ENCODE data around the gene ZAR1.

The ZAR1 gene

GRCh38 chr4:48538358-48538757 lies 48.3 kb downstream of the ZAR1 start:
- Histone ChIP-seq H3K9ac (ENCODE audit: low read depth, low read length, poor library complexity) (no peak overlapping the region), H3K4me3 (ENCODE audit: low read length in 2 of 2) (no peak overlapping the region)

GRCh38 chr4:48539597-48539996 lies 49.5 kb downstream of the ZAR1 start:
- H4K91ac ChIP-seq (ENCODE audit: low read depth, low read length, poor library complexity): no peak overlapping the region

More at GRCh38 chr4:48538358-48538757, 48.3 kb downstream of the ZAR1 start:
- Histone ChIP-seq H3K18ac (ENCODE audit: low read length) (no peak overlapping the region), H3K27ac (replicated peaks; ENCODE audit: low read length) (no peak overlapping the region), H3K4ac (ENCODE audit: low read length) (no peak overlapping the region), H3K14ac (ENCODE audit: low read length) (no peak overlapping the region), H2AK5ac (ENCODE audit: low read depth, low read length) (no peak overlapping the region), H3K23ac (ENCODE audit: low read depth, low read length, poor library complexity) (no peak overlapping the region), H2BK15ac (ENCODE audit: low read length) (no peak overlapping the region), H2BK120ac (ENCODE audit: low read depth, low read length) (no peak overlapping the region), H2BK5ac (ENCODE audit: low read length) (no peak overlapping the region), H2BK12ac (ENCODE audit: low read length) (no peak overlapping the region), H4K91ac (ENCODE audit: low read depth, low read length, poor library complexity) (no peak overlapping the region), H3K79me1 (ENCODE audit: low read depth, low read length) (no peaks in the 10 kb centered on the region), H3K36me3 (replicated peaks in 1 of 2; ENCODE audit: control insufficient read depth in 2 of 2, insufficient read depth in 2 of 2, low read length in 2 of 2) (peaks cover 17 to 92% of the 10 kb centered on the region in 2 donors), H3K9me3 (replicated peaks in 1 of 2; ENCODE audit: control insufficient read depth in 2 of 2, insufficient read depth in 1 of 2, low read depth in 1 of 2, low read length in 2 of 2) (no peaks in the 10 kb centered on the region), H3K4me1 (ENCODE audit: control insufficient read depth in 2 of 2, insufficient read depth in 1 of 2, low read depth in 1 of 2, low read length in 2 of 2) (no peaks in the 10 kb centered on the region), H4K8ac (ENCODE audit: low read depth, low read length) (no peak overlapping the region), H2AFZ (ENCODE audit: low read length) (no peak overlapping the region), H3K4me2 (ENCODE audit: insufficient read depth, low read length, poor library complexity, severe bottlenecking) (no peak overlapping the region), H3K27me3 (ENCODE audit: control insufficient read depth in 3 of 3, insufficient read depth in 3 of 3, low read depth in 1 of 3, low read length in 3 of 3) (no peaks in the 10 kb centered on the region)
- no peak for DNase-seq (ENCODE audit: low spot score)

GRCh38 chr4:48542888-48543287 lies 52.8 kb downstream of the ZAR1 start:
- H3K14ac ChIP-seq (ENCODE audit: low read length): no peak overlapping the region
- H2BK120ac ChIP-seq (ENCODE audit: low read depth, low read length): no peak overlapping the region
- H3K27me3 ChIP-seq (ENCODE audit: control insufficient read depth in 3 of 3, insufficient read depth in 3 of 3, low read depth in 1 of 3, low read length in 3 of 3): no peaks in the 10 kb centered on the region
- no peaks in the 10 kb centered on the region for H3K9me3 ChIP-seq (replicated peaks in 1 of 2; ENCODE audit: control insufficient read depth in 2 of 2, insufficient read depth in 1 of 2, low read depth in 1 of 2, low read length in 2 of 2)
- no peak overlapping the region for H4K91ac ChIP-seq (ENCODE audit: low read depth, low read length, poor library complexity)
- H2BK5ac ChIP-seq (ENCODE audit: low read length): no peak overlapping the region
- no peak overlapping the region for H2BK15ac ChIP-seq (ENCODE audit: low read length)
- no peak overlapping the region for H3K9ac ChIP-seq (ENCODE audit: low read depth, low read length, poor library complexity)
- H3K4ac ChIP-seq (ENCODE audit: low read length): no peak overlapping the region
- H3K27ac ChIP-seq (replicated peaks; ENCODE audit: low read length): no peak overlapping the region
- no CpG with 5 or more reads among the region's 2 CpGs for WGBS, 2 donors (ENCODE audit: extremely low coverage in 2 of 2, insufficient read length in 2 of 2, insufficient replicate concordance in 1 of 2)
- no peak overlapping the region for H3K4me3 ChIP-seq (ENCODE audit: low read length in 2 of 2)
- peaks cover 18 to 88% of the 10 kb centered on the region in 2 donors for H3K36me3 ChIP-seq (replicated peaks in 1 of 2; ENCODE audit: control insufficient read depth in 2 of 2, insufficient read depth in 2 of 2, low read length in 2 of 2)
- H3K4me1 ChIP-seq (ENCODE audit: control insufficient read depth in 2 of 2, insufficient read depth in 1 of 2, low read depth in 1 of 2, low read length in 2 of 2): peaks cover 0 to 4% of the 10 kb centered on the region in 2 donors
- no peak for DNase-seq (ENCODE audit: low spot score)
- H2BK12ac ChIP-seq (ENCODE audit: low read length): no peak overlapping the region
- H2AFZ ChIP-seq (ENCODE audit: low read length): no peak overlapping the region
- H3K23ac ChIP-seq (ENCODE audit: low read depth, low read length, poor library complexity): no peak overlapping the region
- H3K79me1 ChIP-seq (ENCODE audit: low read depth, low read length): no peaks in the 10 kb centered on the region
- H3K4me2 ChIP-seq (ENCODE audit: insufficient read depth, low read length, poor library complexity, severe bottlenecking): no peak overlapping the region
- no peak overlapping the region for H4K8ac ChIP-seq (ENCODE audit: low read depth, low read length)
- H2AK5ac ChIP-seq (ENCODE audit: low read depth, low read length): no peak overlapping the region
- no peak overlapping the region for H3K18ac ChIP-seq (ENCODE audit: low read length)

More at GRCh38 chr4:48539597-48539996, 49.5 kb downstream of the ZAR1 start:
- Histone ChIP-seq H2AFZ (ENCODE audit: low read length) (no peak overlapping the region), H3K4me2 (ENCODE audit: insufficient read depth, low read length, poor library complexity, severe bottlenecking) (no peak overlapping the region), H3K9ac (ENCODE audit: low read depth, low read length, poor library complexity) (no peak overlapping the region), H3K14ac (ENCODE audit: low read length) (no peak overlapping the region), H3K18ac (ENCODE audit: low read length) (no peak overlapping the region), H4K8ac (ENCODE audit: low read depth, low read length) (no peak overlapping the region), H3K4me3 (ENCODE audit: low read length in 2 of 2) (no peak overlapping the region), H3K4me1 (ENCODE audit: control insufficient read depth in 2 of 2, insufficient read depth in 1 of 2, low read depth in 1 of 2, low read length in 2 of 2) (peaks cover 0 to 4% of the 10 kb centered on the region in 2 donors), H2BK120ac (ENCODE audit: low read depth, low read length) (no peak overlapping the region), H3K79me1 (ENCODE audit: low read depth, low read length) (no peaks in the 10 kb centered on the region), H2BK15ac (ENCODE audit: low read length) (no peak overlapping the region), H3K36me3 (replicated peaks in 1 of 2; ENCODE audit: control insufficient read depth in 2 of 2, insufficient read depth in 2 of 2, low read length in 2 of 2) (peaks cover 19 to 91% of the 10 kb centered on the region in 2 donors), H3K9me3 (replicated peaks in 1 of 2; ENCODE audit: control insufficient read depth in 2 of 2, insufficient read depth in 1 of 2, low read depth in 1 of 2, low read length in 2 of 2) (no peaks in the 10 kb centered on the region), H2AK5ac (ENCODE audit: low read depth, low read length) (no peak overlapping the region), H3K27me3 (ENCODE audit: control insufficient read depth in 3 of 3, insufficient read depth in 3 of 3, low read depth in 1 of 3, low read length in 3 of 3) (no peaks in the 10 kb centered on the region), H3K27ac (replicated peaks; ENCODE audit: low read length) (no peak overlapping the region), H2BK5ac (ENCODE audit: low read length) (no peak overlapping the region), H3K4ac (ENCODE audit: low read length) (no peak overlapping the region), H3K23ac (ENCODE audit: low read depth, low read length, poor library complexity) (no peak overlapping the region), H2BK12ac (ENCODE audit: low read length) (no peak overlapping the region)
- no peak for DNase-seq (ENCODE audit: low spot score)
- WGBS, 2 donors (ENCODE audit: extremely low coverage in 2 of 2, insufficient read length in 2 of 2, insufficient replicate concordance in 1 of 2): no CpG with 5 or more reads among the region's 3 CpGs

DNA sequence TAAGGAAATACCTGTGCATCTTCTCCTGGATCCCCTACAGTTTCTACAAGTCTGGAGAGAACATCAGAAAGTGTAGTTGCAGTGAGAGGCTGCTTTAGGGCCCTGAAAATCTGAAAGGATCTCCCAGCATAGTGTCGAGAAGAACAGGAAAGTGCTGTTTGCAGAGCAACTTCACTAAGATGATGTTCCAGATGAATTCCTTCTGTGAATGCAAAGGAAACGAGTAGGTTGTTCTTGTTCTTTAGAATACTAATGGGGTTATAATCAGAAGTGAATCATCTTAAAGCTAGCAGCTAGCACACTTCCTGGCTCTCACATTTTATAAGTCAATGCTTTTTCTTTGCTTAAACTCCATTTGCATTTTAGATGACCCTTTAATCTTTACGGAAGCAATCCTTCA lies 53.7 kb downstream of the ZAR1 start:
- Histone ChIP-seq H3K9me3 (replicated peaks in 1 of 2; ENCODE audit: control insufficient read depth in 2 of 2, insufficient read depth in 1 of 2, low read depth in 1 of 2, low read length in 2 of 2) (no peaks in the 10 kb centered on the region), H3K4me2 (ENCODE audit: insufficient read depth, low read length, poor library complexity, severe bottlenecking) (no peak overlapping the region), H3K27ac (replicated peaks; ENCODE audit: low read length) (no peak overlapping the region), H3K27me3 (ENCODE audit: control insufficient read depth in 3 of 3, insufficient read depth in 3 of 3, low read depth in 1 of 3, low read length in 3 of 3) (no peaks in the 10 kb centered on the region), H3K4me3 (ENCODE audit: low read length in 2 of 2) (no peak overlapping the region), H4K8ac (ENCODE audit: low read depth, low read length) (no peak overlapping the region), H2BK120ac (ENCODE audit: low read depth, low read length) (no peak overlapping the region), H3K9ac (ENCODE audit: low read depth, low read length, poor library complexity) (no peak overlapping the region), H3K4ac (ENCODE audit: low read length) (no peak overlapping the region), H3K18ac (ENCODE audit: low read length) (no peak overlapping the region), H3K4me1 (ENCODE audit: control insufficient read depth in 2 of 2, insufficient read depth in 1 of 2, low read depth in 1 of 2, low read length in 2 of 2) (peaks cover 0 to 4% of the 10 kb centered on the region in 2 donors), H3K14ac (ENCODE audit: low read length) (no peak overlapping the region), H3K23ac (ENCODE audit: low read depth, low read length, poor library complexity) (no peak overlapping the region), H4K91ac (ENCODE audit: low read depth, low read length, poor library complexity) (no peak overlapping the region), H3K79me1 (ENCODE audit: low read depth, low read length) (no peaks in the 10 kb centered on the region), H2BK12ac (ENCODE audit: low read length) (no peak overlapping the region), H2BK5ac (ENCODE audit: low read length) (no peak overlapping the region), H2AFZ (ENCODE audit: low read length) (no peak overlapping the region), H2AK5ac (ENCODE audit: low read depth, low read length) (no peak overlapping the region), H2BK15ac (ENCODE audit: low read length) (no peak overlapping the region), H3K36me3 (replicated peaks in 1 of 2; ENCODE audit: control insufficient read depth in 2 of 2, insufficient read depth in 2 of 2, low read length in 2 of 2) (peaks cover 18 to 92% of the 10 kb centered on the region in 2 donors)
- no peak for DNase-seq (ENCODE audit: low spot score)
- no CpG with 5 or more reads among the region's 3 CpGs for WGBS, 2 donors (ENCODE audit: extremely low coverage in 2 of 2, insufficient read length in 2 of 2, insufficient replicate concordance in 1 of 2)

Measured in neuronal stem cell (in vitro differentiated cells).